Measurements from ENCODE around the gene ZNF784. TPM values are rescaled to one million over a fixed set of nuclear protein-coding genes. Genes with fewer than 3 reads are reported as not detected.

Gene ZNF784
- total RNA-seq, 1 donor from 2014 or later: 4.5 TPM

GRCh38 chr19:55623130-55623529 lies 1.2 kb downstream of the ZNF784 start:
- FAIRE-seq: no peak
- DNase-seq (ENCODE audit: low spot score in 2 of 2): peak in 1 of 2 donors; percentile 33

- FAIRE-seq (no peak), DNase-seq (ENCODE audit: low spot score in 2 of 2) (no peak)
These were observed 2.0 kb downstream of the ZNF784 start for GRCh38 chr19:55622242-55622969.

GRCh38 chr19:55621673-55622231 lies 2.6 kb downstream of the ZNF784 start:
- no peak for DNase-seq (ENCODE audit: low spot score in 2 of 2)
- no peak for FAIRE-seq

DNA sequence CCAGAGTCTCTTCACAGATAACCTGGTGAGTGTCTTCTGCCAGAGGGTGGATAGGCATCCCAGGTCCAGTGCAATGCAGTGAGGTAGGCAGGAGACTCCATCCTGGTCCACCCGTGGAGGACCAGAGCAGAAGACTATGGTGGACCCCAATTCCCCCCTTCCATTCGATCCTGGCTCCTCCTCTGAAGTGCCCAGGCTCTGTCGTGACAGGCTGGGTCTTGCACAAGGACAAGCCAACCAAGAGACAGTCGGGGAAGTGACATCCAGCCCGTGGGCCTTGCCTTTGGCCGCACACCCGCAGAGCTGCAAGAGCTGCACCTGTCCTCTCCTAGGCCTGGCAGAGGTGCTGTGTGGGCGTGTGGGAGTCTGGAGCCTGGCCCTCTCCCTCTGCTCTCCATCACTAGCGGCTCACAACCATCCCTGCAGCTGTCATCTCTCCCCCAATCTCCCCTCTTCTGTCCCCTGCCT lies 3.1 kb downstream of the ZNF784 start:
- FAIRE-seq (no peak), DNase-seq (ENCODE audit: low spot score in 2 of 2) (no peak)

- FAIRE-seq (no peak), DNase-seq (ENCODE audit: low spot score in 2 of 2) (no peak)
These were observed 3.8 kb downstream of the ZNF784 start for GRCh38 chr19:55620410-55621204.

GRCh38 chr19:55619286-55619685 lies 5.1 kb downstream of the ZNF784 start:
- DNase-seq (ENCODE audit: low spot score in 2 of 2) (no peak), FAIRE-seq (no peak)

GRCh38 chr19:55618426-55618825 lies 5.9 kb downstream of the ZNF784 start:
- DNase-seq (ENCODE audit: low spot score in 2 of 2) (no peak), FAIRE-seq (no peak)

DNA sequence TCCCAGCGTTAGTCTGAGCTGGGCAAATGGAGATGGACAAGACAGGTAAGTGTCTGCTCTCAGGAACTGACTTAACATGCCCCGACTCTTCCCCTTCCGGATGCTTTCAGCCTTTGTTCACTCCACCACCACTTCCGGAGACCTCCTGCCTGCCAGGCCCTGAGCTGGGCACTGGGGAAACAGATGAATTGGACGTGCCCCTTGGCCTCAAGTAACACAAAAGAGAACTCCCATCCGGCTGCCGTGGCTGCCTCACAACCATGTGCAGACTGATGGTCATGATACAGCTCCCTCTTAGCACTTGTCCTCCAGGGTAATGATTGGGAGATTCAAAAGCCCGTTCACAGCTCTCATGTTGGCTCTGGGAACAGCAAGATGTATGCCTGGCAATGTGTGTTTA lies 6.9 kb downstream of the ZNF784 start:
- FAIRE-seq (no peak), DNase-seq (ENCODE audit: low spot score in 2 of 2) (no peak)

DNA sequence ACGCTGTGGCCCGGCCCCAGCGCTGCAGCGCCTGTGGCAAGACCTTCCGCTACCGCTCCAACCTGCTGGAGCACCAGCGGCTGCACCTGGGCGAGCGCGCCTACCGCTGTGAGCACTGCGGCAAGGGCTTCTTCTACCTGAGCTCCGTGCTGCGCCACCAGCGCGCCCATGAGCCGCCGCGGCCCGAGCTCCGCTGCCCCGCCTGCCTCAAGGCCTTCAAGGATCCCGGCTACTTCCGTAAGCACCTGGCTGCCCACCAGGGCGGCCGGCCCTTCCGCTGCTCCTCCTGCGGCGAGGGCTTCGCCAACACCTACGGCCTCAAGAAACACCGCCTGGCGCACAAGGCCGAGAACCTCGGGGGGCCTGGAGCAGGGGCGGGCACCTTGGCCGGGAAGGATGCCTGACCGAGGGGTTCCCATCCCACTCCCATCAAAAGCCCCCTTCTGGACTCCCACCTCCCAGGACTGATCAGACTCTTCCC lies 7.9 kb downstream of the ZNF784 start:
- FAIRE-seq: no peak
- DNase-seq (ENCODE audit: low spot score in 2 of 2): no peak

GRCh38 chr19:55615543-55616394 lies 8.6 kb downstream of the ZNF784 start:
- no peak for FAIRE-seq

DNA sequence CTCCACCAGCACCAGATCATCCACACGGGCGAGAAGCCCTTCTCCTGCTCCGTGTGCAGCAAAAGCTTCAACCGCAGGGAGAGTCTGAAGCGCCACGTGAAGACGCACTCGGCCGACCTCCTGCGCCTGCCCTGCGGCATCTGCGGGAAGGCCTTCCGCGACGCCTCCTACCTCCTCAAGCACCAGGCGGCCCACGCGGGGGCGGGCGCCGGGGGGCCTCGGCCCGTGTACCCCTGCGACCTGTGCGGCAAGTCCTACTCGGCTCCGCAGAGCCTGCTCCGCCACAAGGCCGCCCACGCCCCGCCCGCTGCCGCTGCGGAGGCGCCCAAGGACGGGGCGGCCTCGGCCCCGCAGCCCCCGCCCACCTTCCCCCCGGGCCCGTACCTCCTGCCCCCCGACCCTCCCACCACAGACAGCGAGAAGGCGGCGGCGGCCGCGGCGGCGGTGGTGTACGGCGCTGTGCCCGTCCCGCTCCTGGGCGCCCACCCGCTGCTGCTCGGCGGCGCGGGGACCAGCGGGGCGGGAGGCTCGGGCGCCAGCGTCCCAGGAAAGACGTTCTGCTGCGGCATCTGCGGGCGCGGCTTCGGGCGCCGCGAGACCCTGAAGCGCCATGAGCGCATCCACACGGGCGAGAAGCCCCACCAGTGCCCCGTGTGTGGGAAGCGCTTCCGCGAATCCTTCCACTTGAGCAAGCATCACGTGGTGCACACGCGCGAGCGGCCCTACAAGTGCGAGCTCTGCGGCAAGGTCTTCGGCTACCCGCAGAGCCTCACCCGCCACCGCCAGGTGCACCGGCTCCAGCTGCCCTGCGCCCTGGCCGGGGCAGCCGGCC lies 9.4 kb downstream of the ZNF784 start:
- DNase-seq (ENCODE audit: low spot score in 2 of 2): no peak
- no peak for FAIRE-seq

More at GRCh38 chr19:55615543-55616394, 8.6 kb downstream of the ZNF784 start:
- no peak for DNase-seq (ENCODE audit: low spot score in 2 of 2)

GRCh38 chr19:55613930-55614710 lies 10.2 kb downstream of the ZNF784 start:
- no peak for DNase-seq (ENCODE audit: low spot score in 2 of 2)
- no peak for FAIRE-seq

GRCh38 chr19:55613396-55613795 lies 11.0 kb downstream of the ZNF784 start:
- no peak for DNase-seq (ENCODE audit: low spot score in 2 of 2)
- no peak for FAIRE-seq

GRCh38 chr19:55611983-55612645 lies 12.3 kb downstream of the ZNF784 start:
- FAIRE-seq: no peak
- no peak for DNase-seq (ENCODE audit: low spot score in 2 of 2)

DNA sequence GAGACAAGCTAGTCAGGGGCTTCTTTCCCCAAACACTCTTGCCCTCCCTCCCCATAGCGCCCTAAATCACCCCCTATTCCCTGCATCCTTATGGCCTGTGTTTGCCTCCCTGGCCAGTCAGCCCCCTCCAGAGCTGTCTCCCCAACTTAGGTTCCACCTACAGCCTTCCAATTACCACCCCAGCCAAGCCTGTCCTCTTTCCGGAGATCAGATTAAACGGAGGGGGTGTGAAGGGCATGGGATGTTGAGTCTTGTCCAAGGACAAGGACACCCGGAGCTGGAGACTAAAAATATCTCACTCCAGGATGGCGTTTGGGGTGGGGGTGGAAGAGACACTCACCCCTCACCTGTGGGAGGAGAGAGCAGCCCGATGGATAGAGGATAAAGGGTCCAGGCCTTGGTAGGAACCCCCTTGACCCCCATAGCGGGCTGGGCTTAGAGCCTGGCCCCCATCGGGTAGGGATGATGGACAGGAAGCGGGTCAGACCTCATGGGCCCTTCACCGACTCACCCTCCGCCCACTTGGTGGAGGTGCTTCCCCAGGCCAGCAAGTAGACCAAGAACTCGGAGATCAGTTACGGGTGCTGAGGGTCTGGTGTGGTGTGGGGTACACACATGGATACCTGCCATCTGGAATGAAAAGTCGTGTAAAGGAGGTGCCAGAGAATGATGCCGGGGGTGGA lies 12.9 kb downstream of the ZNF784 start:
- DNase-seq (ENCODE audit: low spot score in 2 of 2) (no peak), FAIRE-seq (no peak)

- DNase-seq (ENCODE audit: low spot score in 2 of 2) (no peak), FAIRE-seq (no peak)
These were observed 15.0 kb downstream of the ZNF784 start for GRCh38 chr19:55609326-55609725.

DNA sequence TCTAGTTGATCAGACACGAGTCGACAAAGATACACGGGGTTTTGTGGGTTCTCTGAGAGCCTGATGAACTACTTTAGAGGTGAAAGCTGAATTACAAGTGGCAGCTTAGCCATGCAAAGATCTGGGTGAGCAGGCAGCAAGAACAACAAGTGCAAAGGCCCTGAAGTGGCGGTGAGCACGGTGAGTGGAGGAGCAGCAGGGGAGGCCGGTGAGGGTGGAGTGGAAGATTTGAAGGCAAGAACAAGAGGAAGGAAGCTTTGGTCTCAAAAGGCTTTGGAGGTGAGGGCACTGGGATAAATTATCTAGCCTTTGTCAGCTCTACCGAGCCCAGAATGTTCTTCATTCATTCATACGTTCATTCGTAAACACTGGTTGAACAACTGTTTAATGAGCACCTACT lies 17.5 kb downstream of the ZNF784 start:
- FAIRE-seq (no peak), DNase-seq (ENCODE audit: low spot score in 2 of 2) (no peak)

DNA sequence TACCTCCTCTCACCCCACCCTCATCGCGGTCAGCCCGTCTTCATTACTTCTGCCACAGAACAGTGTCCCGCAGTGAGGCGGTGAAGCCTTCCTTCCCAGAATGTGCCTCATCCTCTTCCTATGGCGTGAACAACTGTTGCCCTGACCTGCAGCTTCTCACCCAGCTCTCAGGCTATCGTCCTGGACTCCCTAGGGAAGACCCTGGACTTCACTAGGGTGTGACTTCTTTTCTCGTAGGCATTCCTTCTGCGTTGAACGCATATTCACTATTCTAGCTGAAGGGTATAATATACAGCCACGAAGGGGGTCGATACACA lies 17.9 kb downstream of the ZNF784 start:
- FAIRE-seq (no peak), DNase-seq (ENCODE audit: low spot score in 2 of 2) (no peak)
